HL-60/S4 (cell line): ENCODE data around the gene FSD1.
"Not testable (repeated sequence)": the region's sequence is repeated elsewhere in the genome, so short reads cannot be mapped to it uniquely, and the experiment has no call there.

ENCODE experiments used
- in situ Hi-C: fragments of 300-500 bp; cut with MboI; formaldehyde crosslinking; loops from 2 replicates; pipeline ENCODE4 v1.14.3; 2022; ENCODE audit warnings: low sequenced_read_pairs

Gene FSD1

GRCh38 chr19:4304538-4305256, at the start of gene FSD1:
Gene FSD1 (plus strand): TSS chr19:4304598. CDS start chr19:4304747, 149 bp downstream.
- in situ Hi-C loops: no loop called here

- in situ Hi-C loops: no loop called here
These were observed 47.8 kb upstream of the FSD1 start for GRCh38 chr19:4256563-4256962.

DNA sequence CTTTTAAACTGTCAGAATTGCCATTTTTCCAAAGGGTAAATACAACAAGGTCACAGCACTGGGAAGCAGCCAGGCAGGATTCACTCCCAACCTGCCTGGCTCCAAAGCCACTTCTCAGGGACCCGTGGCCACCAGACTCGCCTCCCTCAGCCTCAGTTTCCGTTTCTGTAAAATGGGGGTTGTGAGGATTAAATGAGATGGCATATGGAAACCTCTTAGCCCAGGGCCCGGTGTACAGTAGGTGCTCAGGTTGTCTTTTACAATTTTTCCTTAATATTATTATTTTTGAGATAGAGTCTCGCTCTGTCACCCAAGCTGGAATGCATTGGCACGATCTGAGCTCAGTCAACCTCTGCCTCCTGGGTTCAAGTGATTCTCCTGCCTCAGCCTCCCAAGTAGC, 47.4 kb upstream of the FSD1 start:
- in situ Hi-C loops: no loop called here

DNA sequence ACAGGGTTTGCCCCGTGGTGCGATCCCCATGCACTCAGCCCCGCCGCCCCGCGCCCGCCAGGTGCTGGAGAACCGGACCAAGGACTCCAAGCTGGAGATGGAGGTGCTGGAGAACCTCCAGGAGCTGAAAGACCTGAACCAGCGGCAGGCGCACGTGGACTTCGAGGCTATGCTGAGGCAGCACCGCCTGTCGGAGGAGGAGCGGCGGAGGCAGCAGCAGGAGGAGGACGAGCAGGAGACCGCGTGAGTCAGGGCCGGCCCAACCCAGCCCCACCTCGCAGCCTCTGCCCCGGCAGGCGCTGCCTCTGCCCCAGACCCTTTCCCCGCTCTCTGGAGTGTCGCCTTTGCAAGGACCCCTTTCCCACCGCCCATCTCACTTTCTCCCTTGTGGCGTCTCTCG, 46.2 kb upstream of the FSD1 start:
- in situ Hi-C loops: no loop called here

DNA sequence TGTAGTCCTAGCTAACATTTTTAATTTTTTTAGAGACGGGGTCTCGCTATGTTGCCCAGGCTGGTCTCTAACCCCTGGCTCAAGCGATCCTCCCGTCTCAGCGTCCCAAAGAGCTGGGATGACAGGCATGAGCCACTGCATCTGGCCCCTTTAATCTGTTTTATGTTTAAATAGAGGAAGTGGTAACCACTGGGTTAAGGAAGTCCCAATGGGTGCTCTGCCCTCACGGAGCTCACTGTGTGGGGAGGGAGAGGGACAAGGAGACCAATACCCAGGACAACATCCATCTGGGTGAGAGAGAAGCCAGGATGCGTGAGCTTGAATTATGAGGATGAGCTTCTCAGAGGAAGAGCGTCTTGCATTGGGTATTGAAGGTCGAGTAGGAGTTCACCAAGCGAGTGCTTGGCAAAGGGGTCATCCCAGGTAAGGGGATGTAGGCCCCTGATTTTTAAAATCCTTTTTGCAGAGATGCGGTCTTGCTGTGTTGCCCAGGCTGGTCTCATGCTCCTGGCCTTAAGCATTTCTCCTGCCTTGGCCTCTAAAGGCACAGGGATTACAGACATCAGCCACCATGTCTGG, 43.7 kb upstream of the FSD1 start:
- in situ Hi-C loops: no loop called here

DNA sequence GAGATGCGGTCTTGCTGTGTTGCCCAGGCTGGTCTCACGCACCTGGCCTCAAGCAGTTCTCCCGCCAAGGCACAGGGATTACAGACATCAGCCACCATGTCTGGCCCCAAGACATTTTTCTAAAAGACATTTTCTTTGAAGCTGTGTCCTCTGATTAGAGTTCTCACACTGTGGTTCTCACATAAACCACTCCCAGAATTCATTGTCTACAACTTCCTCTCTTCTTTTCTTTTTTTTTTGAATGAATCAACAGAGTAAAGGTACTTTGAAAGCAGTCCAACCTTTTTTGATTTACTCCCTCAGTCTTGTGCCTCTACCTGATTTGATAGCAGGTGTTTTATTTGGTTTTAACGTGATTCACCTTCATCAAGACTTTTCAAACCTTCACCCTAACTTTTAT, 39.6 kb upstream of the FSD1 start:
- in situ Hi-C loops: no loop called here

GRCh38 chr19:4266253-4267000, 38.0 kb upstream of the FSD1 start:
- in situ Hi-C loops: no loop called here

DNA sequence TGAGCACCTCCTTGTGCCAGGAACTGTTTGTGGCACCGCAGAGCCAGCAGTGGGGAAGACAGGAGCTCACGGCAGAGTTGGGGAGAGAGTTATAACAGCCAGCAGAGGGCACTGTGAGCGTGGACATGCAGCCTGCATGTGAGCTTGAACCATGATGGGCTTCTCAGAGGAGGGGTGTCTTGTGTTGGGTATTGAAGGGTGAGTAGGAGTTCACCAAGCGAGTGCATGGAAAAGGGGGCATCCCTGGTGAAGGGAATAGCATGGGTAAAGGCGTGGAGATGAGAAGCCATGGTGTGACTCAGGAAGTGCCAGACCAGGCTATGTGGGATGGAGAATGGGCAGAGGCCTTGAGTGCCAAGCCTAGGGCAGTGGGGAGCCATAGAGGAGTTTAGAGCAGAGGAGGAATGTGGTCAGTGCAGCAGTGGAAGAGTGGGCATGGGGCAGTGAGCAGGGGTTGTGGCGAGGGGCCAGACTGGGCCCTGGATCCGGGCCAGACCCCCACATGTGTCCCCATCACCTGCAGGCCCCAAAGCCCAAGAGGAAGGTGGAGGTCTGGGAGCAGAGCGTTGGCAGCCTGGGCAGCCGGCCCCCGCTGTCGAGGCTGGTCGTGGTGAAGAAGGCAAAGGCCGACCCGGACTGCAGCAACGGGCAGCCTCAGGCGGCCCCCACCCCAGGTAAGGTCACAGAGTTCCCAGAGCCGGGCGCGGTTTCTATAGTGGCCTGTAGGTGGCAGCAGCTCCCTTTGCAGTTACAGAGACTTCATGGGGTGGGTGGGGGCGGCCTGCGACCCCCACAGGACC, 37.1 kb upstream of the FSD1 start:
- in situ Hi-C loops: no loop called here

DNA sequence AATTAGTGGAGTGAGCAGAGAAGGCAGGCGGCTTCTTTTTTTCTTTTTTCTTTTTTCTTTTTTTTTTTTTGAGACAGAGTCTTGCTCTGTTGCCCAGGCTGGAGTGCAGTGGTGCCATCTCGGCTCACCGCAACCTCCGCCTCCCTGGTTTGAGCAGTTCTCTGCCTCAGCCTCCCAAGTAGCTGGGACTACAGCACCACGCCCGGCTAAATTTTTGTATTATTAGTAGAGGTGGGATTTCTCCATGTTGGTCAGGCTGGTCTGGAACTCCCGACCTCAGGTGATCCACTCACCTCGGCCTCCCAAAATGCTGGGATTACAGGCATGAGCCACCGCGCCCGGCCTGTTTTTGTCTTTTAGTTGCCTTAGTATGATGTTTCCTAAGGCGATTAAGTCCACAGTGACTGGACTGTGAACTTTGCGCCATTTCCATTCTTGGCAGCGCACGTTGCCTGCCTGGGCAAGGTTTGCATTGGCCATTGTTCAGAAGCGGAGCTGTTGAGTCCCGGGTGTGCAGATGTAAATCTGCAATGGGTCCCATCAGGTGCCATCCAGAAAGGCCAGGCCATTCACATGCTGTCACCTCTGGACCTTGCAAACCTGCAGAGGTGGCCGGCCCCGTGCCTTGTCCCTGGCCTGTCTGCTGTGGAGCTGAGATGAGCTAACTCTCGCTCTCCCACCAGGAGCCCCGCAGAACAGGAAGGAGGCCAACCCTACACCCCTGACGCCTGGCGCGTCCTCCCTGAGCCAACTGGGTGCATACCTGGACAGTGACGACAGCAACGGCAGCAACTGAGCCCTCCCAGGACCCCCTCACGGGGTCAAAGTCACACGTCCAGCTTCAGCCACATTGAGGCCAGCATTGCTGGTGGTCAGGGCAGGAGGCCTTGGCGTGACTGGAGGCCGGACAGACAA, 36.2 kb upstream of the FSD1 start:
- in situ Hi-C loops: no loop called here

DNA sequence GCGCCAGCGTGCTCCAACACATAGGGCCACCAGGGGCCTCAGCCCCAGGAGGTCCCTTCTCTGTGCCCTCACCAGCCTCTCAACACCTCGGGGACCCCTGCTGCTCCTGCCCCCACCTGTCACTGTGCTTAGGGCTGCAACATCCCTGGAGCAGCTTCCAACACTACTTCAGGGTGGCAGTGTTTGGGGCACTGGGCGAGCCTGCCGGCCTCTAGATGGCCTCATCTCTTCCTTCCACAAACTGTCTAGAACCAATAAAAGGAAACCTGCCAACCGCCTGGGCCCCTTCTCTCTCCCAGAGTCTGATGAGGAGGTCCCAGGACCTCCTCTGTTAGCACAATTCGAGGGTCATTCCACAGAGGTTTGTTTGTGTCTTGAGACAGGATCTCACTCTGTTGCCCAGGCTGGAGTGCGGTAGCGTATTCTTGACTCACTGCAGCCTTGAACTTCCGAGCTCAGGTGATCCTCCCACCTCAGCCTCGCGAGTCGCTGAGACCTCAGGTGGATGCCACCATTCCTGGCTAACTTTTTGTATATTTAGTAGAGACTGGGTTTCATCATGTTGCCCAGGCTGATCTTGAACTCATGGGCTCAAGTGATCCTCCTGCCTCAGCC, 35.5 kb upstream of the FSD1 start:
- in situ Hi-C loops: no loop called here

DNA sequence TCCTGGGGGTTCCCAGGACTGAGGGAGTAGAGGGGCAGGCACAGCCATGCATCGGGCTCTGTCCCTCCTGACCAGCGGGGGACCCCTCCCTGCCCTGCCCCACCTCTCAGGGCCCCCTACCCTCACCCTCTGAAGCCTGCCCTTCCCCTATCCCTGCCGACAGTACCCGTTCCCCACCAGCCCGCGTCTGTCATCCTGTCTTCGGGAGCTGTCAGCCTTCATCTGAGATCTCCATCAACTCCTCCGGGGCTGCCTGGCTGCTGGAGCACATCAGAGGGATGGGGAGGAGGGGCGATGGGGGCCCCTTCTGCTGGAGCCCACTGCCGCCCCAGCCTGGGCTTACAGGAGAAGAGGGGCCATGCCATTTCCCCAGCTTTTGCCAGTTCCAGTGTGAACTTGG, 31.5 kb upstream of the FSD1 start:
- in situ Hi-C loops: no loop called here

DNA sequence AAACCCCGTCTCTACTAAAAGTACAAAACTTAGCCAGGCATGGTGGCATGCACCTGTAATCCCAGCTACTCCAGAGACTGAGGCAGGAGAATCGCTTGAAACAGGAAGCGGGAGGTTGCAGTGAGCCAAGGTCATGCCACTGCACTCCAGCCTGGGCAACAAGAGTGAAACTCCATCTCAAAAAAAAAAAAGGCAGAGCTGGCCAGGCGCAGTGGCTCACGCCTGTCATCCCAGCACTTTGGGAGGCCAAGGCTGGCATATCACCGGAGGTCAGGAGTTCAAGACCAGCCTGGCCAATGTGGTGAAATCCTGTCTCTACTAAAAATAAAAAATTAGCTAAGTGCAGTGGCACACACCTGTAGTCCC, 30.1 kb upstream of the FSD1 start:
- in situ Hi-C loops: not testable (repeated sequence)

DNA sequence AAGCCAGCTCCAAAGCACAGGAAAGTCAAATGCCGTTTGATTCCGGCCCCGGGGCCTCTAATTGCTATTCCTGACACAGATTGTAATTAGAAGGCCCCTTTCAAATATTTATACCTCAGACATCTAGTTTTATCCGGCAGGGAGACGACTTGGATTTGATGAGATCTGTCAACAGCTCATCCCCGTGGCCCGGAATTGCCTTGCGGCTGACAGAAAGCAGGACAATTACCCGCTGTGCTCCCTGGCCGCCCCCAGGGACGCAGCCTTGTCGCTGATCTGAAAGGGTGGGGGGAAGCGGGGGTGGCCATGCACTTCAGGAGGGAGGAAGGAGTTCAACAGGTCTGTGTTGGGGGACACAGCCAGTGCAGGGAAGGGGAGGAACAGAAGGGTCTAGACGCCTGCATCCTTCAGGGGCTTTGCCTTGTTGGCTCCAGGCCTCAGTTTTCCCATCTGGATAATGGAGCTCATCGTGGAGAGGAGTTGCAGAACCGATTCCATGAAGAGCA, 27.2 kb upstream of the FSD1 start:
- in situ Hi-C loops: no loop called here

GRCh38 chr19:4278010-4278409, 26.4 kb upstream of the FSD1 start:
- in situ Hi-C loops: no loop called here

DNA sequence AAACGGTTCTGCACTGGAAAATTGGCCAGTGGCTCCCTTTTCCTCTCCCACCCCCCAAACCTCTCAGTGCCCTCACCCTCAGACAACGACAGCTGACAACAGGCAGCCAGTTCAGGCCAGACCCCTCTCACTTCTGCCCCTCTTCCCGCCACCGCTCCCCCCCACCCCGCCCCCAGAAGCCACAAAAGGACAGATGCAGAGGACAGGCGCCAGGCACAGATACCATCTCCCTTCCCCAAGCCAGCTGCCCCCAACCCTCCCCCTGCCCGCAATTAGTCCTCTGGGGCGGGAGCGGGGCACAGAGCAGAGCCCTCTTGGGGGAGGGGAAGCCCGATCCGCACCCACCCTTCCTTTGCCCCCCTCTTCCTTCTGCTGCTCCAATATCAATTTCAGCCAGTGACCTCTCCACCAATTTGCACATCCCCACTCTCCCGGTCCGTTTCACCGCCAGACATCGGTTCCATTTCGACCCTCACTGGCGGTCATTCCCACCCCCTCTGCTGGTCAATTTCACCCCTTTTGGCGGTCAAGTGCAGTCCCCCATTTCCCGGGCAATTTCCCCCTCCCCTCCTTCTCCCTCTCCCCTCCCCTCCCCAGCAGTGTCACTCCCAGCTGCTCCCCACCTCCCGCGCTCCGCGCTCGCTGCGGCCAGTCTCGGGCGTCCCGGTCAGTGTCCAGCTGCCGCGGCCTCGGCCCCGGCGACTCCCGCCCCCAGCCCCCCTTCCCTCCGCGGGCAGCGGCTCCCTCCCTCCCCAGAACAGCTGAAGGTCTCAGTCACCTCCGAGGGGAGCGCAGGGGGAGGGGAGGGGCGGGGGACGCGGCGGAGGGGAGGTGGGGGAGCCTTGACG, 25.8 kb upstream of the FSD1 start, which contains the start of gene SHD:
TSS of gene SHD (plus strand) at position 848 of the 848 bp plus-strand sequence. CDS start 798 bp downstream, outside the sequence.
- in situ Hi-C loops: no loop called here

- in situ Hi-C loops: no loop called here
These were observed 25.2 kb upstream of the FSD1 start for GRCh38 chr19:4279267-4279529.

DNA sequence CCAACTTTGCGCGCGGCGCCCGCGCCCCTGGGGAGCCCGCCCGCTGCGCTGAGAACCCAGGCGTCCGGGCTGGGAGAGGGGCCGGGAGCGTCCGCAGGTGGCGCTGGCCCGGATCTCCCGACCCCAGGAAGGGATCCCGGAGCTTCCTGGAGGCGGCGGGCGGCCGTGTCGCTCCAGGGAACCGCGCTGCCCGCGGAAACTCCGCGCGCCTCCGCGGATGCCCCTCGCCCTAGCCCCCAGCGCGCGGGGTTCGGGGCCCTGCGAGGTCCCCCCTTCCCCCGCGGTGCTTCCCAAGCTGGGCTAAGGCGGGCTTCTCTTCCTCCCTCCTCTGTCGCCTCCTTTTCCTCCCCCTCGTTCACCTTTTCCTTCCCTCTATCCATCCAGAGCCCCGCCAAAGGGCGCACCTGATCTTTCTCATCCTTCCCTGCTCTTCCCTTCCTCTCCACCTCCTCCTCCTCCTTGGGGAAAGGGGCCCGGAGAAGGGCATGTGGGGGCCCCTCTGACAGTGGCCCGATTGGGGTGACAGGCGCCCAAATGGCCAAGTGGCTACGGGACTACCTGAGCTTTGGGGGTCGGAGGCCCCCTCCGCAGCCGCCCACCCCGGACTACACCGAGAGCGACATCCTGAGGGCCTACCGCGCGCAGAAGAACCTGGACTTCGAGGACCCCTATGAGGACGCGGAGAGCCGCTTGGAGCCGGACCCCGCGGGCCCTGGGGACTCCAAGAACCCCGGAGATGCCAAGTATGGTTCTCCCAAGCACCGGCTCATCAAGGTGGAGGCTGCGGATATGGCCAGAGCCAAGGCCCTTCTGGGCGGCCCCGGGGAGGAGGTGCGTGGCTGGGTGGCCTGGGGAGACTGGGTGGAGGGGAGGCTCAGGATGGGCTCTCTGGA, 24.6 kb upstream of the FSD1 start:
- in situ Hi-C loops: no loop called here
